H1 (cell line): ENCODE results near the gene MYO3A. TPM values are rescaled to one million over a fixed set of nuclear protein-coding genes. Genes with fewer than 3 reads are reported as not detected.
A peak's percentile ranks its signal among the peaks of the same experiment; 100 is the strongest.
"Not testable (repeated sequence)": the region's sequence is repeated elsewhere in the genome, so short reads cannot be mapped to it uniquely, and the experiment has no call there.

Source experiments
- CTCF ChIA-PET: fragments of 300-600 bp; sonication (Branson Sonifier 250); formaldehyde crosslinking; loops from one replicate; lab custom pipeline; 2021; ENCODE audit not compliant: partially characterized antibody; lab: Charles Lee
- POLR2A ChIA-PET: fragments of 300-600 bp; sonication (Branson Sonifier 250); formaldehyde crosslinking; loops from one replicate; lab custom pipeline; 2021; ENCODE audit warnings: inconsistent platforms; ENCODE audit not compliant: partially characterized antibody; lab: Charles Lee
- DNase-seq, 2 experiments: peaks; one replicate each; pipeline versions ENCODE4 v3.0.0 to v3.0.0-alpha.2; 2010 to 2022; ENCODE audit warnings: low spot score in 2 of 2, low read depth in 1 of 2, mixed read lengths in 1 of 2
- FAIRE-seq: peaks from 2 replicates; lab custom pipeline; 2011; peaks lifted over from hg19 to GRCh38; lab: Jason Lieb, UNC
- H2AFZ ChIP-seq: 2 replicates; pipeline ENCODE4 v1.8.1; 2012; ENCODE audit warnings: low read length, inconsistent platforms
- H2AK5ac ChIP-seq: 2 replicates; pipeline ENCODE4 v1.6.1; 2013; ENCODE audit warnings: low read depth, low read length
- H2BK120ac ChIP-seq: replicated peaks from 2 replicates; pipeline ENCODE3; 2013; ENCODE audit warnings: low read depth, low read length, inconsistent platforms
- H2BK12ac ChIP-seq: 2 replicates; pipeline ENCODE4 v1.6.1; 2013; ENCODE audit warnings: low read depth, low read length
- H2BK15ac ChIP-seq: 2 replicates; pipeline ENCODE4 v1.6.1; 2013; ENCODE audit warnings: low read length
- H2BK20ac ChIP-seq: 2 replicates; pipeline ENCODE4 v1.6.1; 2013; ENCODE audit warnings: low read length
- H2BK5ac ChIP-seq: 2 replicates; pipeline ENCODE4 v1.6.1; 2013; ENCODE audit warnings: low read depth, low read length
- H3K14ac ChIP-seq: 2 replicates; pipeline ENCODE4 v1.6.1; 2013; ENCODE audit warnings: inconsistent platforms; ENCODE audit not compliant: insufficient read length
- H3K18ac ChIP-seq: 2 replicates; pipeline ENCODE4 v1.6.1; 2013; ENCODE audit warnings: low read length; ENCODE audit errors: extremely low read depth
- H3K23ac ChIP-seq: 2 replicates; pipeline ENCODE4 v1.6.1; 2013; ENCODE audit warnings: inconsistent platforms; ENCODE audit not compliant: insufficient read length
- H3K23me2 ChIP-seq: 2 replicates; pipeline ENCODE4 v1.6.1; 2013; ENCODE audit warnings: low read depth, low read length
- H3K27ac ChIP-seq: 2 replicates; pipeline ENCODE4 v1.6.1; 2011; ENCODE audit warnings: low read depth, low read length, inconsistent platforms
- H3K27me3 ChIP-seq, 4 experiments: replicated peaks in 1 of 4; 1 replicate in 1 of 4; 2 replicates in 3 of 4; pipeline versions ENCODE4 v1.6.1 to v1.8.1; 2011 to 2013; ENCODE audit warnings: low read length in 3 of 4, mild to moderate bottlenecking in 3 of 4, inconsistent platforms in 2 of 4, mixed read lengths in 2 of 4, moderate library complexity in 1 of 4; ENCODE audit not compliant: control insufficient read depth in 3 of 4, insufficient read depth in 3 of 4; ENCODE audit errors: extremely low read depth in 1 of 4
- H3K36me3 ChIP-seq, 4 experiments: 2 replicates each; pipeline versions ENCODE4 v1.6.1 to v1.8.1; 2011 to 2013; ENCODE audit warnings: mild to moderate bottlenecking in 4 of 4, low read length in 3 of 4, moderate library complexity in 2 of 4, control low read depth in 1 of 4, inconsistent platforms in 1 of 4; ENCODE audit not compliant: insufficient read depth in 4 of 4, control insufficient read depth in 2 of 4
- H3K4ac ChIP-seq: replicated peaks from 2 replicates; pipeline ENCODE3; 2013; ENCODE audit warnings: low read length, low read depth, mixed read lengths, inconsistent platforms; ENCODE audit not compliant: insufficient read length
- H3K4me1 ChIP-seq, 4 experiments: replicated peaks in 1 of 4; 1 replicate in 1 of 4; 2 replicates in 3 of 4; pipeline versions ENCODE4 v1.6.1 to v1.8.1; 2011 to 2013; ENCODE audit warnings: low read length in 3 of 4, inconsistent platforms in 2 of 4, mixed read lengths in 1 of 4; ENCODE audit not compliant: insufficient read depth in 4 of 4, control insufficient read depth in 3 of 4
- H3K4me2 ChIP-seq, 2 experiments: 2 replicates each; pipeline versions ENCODE4 v1.6.1 to v1.8.1; 2011 to 2013; ENCODE audit warnings: low read depth in 2 of 2, low read length in 2 of 2, control low read depth in 1 of 2, inconsistent platforms in 1 of 2, mild to moderate bottlenecking in 1 of 2; ENCODE audit not compliant: insufficient read depth in 1 of 2
- H3K4me3 ChIP-seq, 4 experiments: fragments of 200-600, 300-600 bp in 1 of 4; sonication (generic), shearing (Covaris generic), sonication (Bioruptor Twin) in 1 of 4; 2 replicates each; pipeline versions ENCODE4 v1.5.1 to v1.8.1; 2011 to 2016; ENCODE audit warnings: low read length in 4 of 4, low read depth in 3 of 4, control low read depth in 2 of 4, inconsistent platforms in 2 of 4, mild to moderate bottlenecking in 2 of 4, mixed read lengths in 1 of 4, moderate library complexity in 1 of 4; ENCODE audit not compliant: insufficient read depth in 2 of 4; ENCODE audit errors: extremely low read depth in 1 of 4
- H3K56ac ChIP-seq: replicated peaks from 2 replicates; pipeline ENCODE3; 2013; ENCODE audit warnings: low read depth, mild to moderate bottlenecking, mixed read lengths, low read length, inconsistent platforms; ENCODE audit not compliant: insufficient read length
- H3K79me1 ChIP-seq: 2 replicates; pipeline ENCODE4 v1.6.1; 2013; ENCODE audit warnings: low read depth, low read length, control low read depth
- H3K79me2 ChIP-seq, 2 experiments: 2 replicates each; pipeline versions ENCODE4 v1.6.1 to v1.8.1; 2012 to 2013; ENCODE audit warnings: low read length in 2 of 2, mild to moderate bottlenecking in 2 of 2, inconsistent platforms in 1 of 2; ENCODE audit not compliant: insufficient read depth in 2 of 2, control insufficient read depth in 1 of 2
- H3K9ac ChIP-seq, 4 experiments: replicated peaks in 1 of 4; 1 replicate in 1 of 4; 2 replicates in 3 of 4; pipeline versions ENCODE4 v1.6.1 to v1.8.1; 2011 to 2013; ENCODE audit warnings: low read depth in 3 of 4, low read length in 3 of 4, control low read depth in 2 of 4, mild to moderate bottlenecking in 2 of 4, moderate library complexity in 2 of 4, inconsistent platforms in 1 of 4; ENCODE audit errors: extremely low read depth in 1 of 4
- H3K9me3 ChIP-seq, 2 experiments: 2 replicates each; pipeline versions ENCODE4 v1.6.1 to v1.8.1; 2012 to 2013; ENCODE audit warnings: mild to moderate bottlenecking in 2 of 2, moderate library complexity in 2 of 2, control low read depth in 1 of 2, inconsistent platforms in 1 of 2, low read depth in 1 of 2, low read length in 1 of 2, mixed read lengths in 1 of 2; ENCODE audit not compliant: insufficient read depth in 2 of 2
- H4K20me1 ChIP-seq, 2 experiments: replicated peaks in 1 of 2; 2 replicates each; pipeline versions ENCODE3 to v1.8.1; 2011 to 2013; ENCODE audit warnings: inconsistent platforms in 2 of 2, low read length in 2 of 2, mild to moderate bottlenecking in 1 of 2; ENCODE audit not compliant: insufficient read depth in 2 of 2, control insufficient read depth in 1 of 2
- H4K5ac ChIP-seq: 2 replicates; pipeline ENCODE4 v1.6.1; 2013; ENCODE audit warnings: low read length, low read depth, mixed read lengths, inconsistent platforms; ENCODE audit not compliant: insufficient read length
- H4K8ac ChIP-seq: 2 replicates; pipeline ENCODE4 v1.8.0; 2013; ENCODE audit warnings: mild to moderate bottlenecking, moderate library complexity, low read length, inconsistent platforms; ENCODE audit not compliant: insufficient read depth; ENCODE audit errors: extremely low read depth
- H4K91ac ChIP-seq: replicated peaks from 2 replicates; pipeline ENCODE3; 2013; ENCODE audit warnings: low read length, mixed read lengths, inconsistent platforms; ENCODE audit not compliant: insufficient read length
- WGBS, 2 experiments: shearing (Covaris generic) in 1 of 2; methylation state at CpG; one replicate each; pipeline versions ENCODE4 v1.1.6 to v1.1.7; 2013 to 2015; ENCODE audit warnings: low lambda C conversion rate in 2 of 2, mixed read lengths in 2 of 2, inconsistent platforms in 1 of 2, low coverage in 1 of 2, missing lambda C conversion rate in 1 of 2; ENCODE audit not compliant: insufficient replicate concordance in 2 of 2, insufficient coverage in 1 of 2, insufficient read length in 1 of 2; ENCODE audit errors: extremely low coverage in 1 of 2, missing lambda C conversion rate in 1 of 2; 5-methylcytosine and 5-hydroxymethylcytosine counted together
- polyA plus RNA-seq, 7 experiments: library from polyadenylated mRNA; depleted of rRNA in 3 of 7; stranded (reverse) in 5 of 7; unstranded in 2 of 7; fragments of >200 nt in 5 of 7; fragments of 200-250 nt in 2 of 7; gene quantifications; 1 replicate in 5 of 7; 2 replicates in 1 of 7; 4 replicates in 1 of 7; pipeline versions ENCODE4 v1.2.1 to v1.2.3, GENCODE V29; 2011 to 2013; ENCODE audit warnings: missing spikeins in 2 of 7, mixed read lengths in 2 of 7
- total RNA-seq: library from RNA; stranded (reverse); fragmentation: NEBNext Ultra II Directional; extraction: Animal tissue kit (Norgen Biotek cat#: 25700); gene quantifications from 2 replicates; pipeline ENCODE4 v1.2.1, GENCODE V29; 2021

The MYO3A gene
- total and polyA plus RNA-seq, 2 of the 8 experiments (the other 6 are each of a cell fraction or from before 2014, with no cell fraction given), result 3.9 to 5.3 TPM

GRCh38 chr10:26080971-26081370 is 146.9 kb downstream of the MYO3A start:
- POLR2A ChIA-PET, result interaction anchor here (0.6 kb wide), 2 partner anchors 147 to 253 kb away, joined by 3 read pairs; partner anchors contain the start of gene MYO3A
- not testable (repeated sequence) for H2AK5ac ChIP-seq, H3K23me2 ChIP-seq, H2AFZ ChIP-seq, FAIRE-seq, H3K4me2 ChIP-seq, H2BK5ac ChIP-seq, H3K56ac ChIP-seq, H3K27ac ChIP-seq, H3K36me3 ChIP-seq, H2BK12ac ChIP-seq, H3K4me1 ChIP-seq, H3K14ac ChIP-seq, H4K8ac ChIP-seq, H3K27me3 ChIP-seq, H3K9me3 ChIP-seq, H2BK20ac ChIP-seq, H4K91ac ChIP-seq, H2BK120ac ChIP-seq, H3K9ac ChIP-seq, H4K20me1 ChIP-seq, H2BK15ac ChIP-seq, H3K79me2 ChIP-seq, H3K23ac ChIP-seq, H3K4ac ChIP-seq, H3K4me3 ChIP-seq, DNase-seq, H3K79me1 ChIP-seq, H4K5ac ChIP-seq
- CTCF ChIA-PET, result interaction anchor here (1.0 to 1.5 kb wide), 3 partner anchors 10 to 324 kb away, joined by 3 to 6 read pairs (median 3); no protein-coding TSS in a partner anchor
- WGBS, 2 experiments, result 85% methylated on average over 3 of the region's 7 CpGs; no CpG with 5 or more reads in 1 of the 2 experiments
- peak overlapping the region; percentile 32; the same call in 1 of the 2 replicates for H3K18ac ChIP-seq
